Inflammatory macrophage (primary cell): Measurements from ENCODE around the gene ERAS.
"Not testable (repeated sequence)": the region's sequence is repeated elsewhere in the genome, so short reads cannot be mapped to it uniquely, and the experiment has no call there.

ENCODE experiments used
- DNase-seq, 2 donors: peaks; one replicate each; pipeline ENCODE4 v3.0.0-alpha.2; 2020 to 2022

ERAS gene

DNA sequence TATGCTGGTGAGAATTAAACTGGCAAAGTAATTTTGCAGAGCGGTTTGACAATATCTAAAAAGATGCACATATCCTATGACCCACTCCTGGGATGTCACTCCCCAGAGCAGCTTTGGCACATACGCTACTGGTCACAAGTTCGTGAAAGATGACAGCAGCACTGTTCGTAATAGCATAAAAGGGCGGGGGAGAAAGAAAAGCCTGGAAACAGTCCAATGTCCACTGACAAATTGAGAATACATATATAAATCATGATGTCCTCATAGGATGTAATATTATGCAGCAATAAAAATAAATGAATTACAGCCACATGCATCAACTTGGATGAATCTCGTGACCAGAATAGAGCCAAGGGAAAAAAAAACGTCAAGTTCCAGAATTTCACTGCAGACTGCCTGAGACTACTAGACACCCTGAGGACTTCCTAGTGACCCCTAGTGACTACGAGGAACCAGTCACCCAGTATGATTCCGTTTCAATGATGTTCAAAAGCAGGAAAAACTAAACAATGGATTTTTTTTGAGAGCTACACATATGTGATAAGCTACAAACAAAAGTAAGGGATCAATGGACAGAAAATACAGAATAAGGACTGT lies 7.3 kb downstream of the ERAS start:
- peak; percentile 17 to 36 for DNase-seq

DNA sequence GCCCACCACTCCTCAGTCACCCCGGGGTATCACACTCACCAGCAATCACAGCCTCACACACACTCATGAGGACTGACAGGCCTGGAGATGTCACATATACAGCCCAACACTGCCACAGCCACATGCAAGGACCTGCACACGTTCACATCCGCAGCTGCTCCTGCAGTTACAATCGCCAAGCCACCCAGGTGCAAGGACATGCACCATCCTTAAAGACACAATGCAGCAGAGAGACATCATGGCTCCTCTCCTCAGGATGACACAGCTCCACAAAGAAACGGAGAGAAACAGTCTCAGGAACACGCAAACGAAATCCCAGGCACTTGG lies 8.0 kb downstream of the ERAS start:
- no peak for DNase-seq

- no peak for DNase-seq
These were observed 9.4 kb downstream of the ERAS start, which contains the start of gene PCSK1N for GRCh38 chrX:48835524-48836329. PCSK1N (minus strand) TSS chrX:48835610; CDS start chrX:48835532, 78 bp downstream.

- no peak for DNase-seq
These were observed 13.4 kb downstream of the ERAS start for GRCh38 chrX:48839686-48840085.

- no peak for DNase-seq
These were observed 22.5 kb downstream of the ERAS start for GRCh38 chrX:48848847-48849246.

DNA sequence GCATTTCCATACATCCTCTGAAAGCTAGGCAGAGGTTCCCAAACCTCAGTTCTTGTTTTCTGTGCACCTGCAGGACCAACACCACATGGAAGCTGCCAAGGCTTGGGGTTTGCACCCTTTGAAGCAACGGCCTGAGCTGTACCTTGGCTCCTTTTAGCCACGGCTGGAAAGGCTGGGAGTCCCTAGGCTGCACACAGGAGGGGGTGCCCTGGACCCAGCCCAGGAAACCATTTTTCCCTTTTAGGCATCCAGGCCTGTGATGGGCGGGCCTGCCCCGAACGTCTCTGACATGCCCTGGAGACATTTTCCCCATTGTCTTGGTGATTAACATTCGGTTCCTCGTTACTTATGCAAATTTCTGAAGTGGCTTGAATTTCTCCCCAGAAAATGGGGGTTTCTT lies 26.5 kb downstream of the ERAS start:
- no peak for DNase-seq

DNA sequence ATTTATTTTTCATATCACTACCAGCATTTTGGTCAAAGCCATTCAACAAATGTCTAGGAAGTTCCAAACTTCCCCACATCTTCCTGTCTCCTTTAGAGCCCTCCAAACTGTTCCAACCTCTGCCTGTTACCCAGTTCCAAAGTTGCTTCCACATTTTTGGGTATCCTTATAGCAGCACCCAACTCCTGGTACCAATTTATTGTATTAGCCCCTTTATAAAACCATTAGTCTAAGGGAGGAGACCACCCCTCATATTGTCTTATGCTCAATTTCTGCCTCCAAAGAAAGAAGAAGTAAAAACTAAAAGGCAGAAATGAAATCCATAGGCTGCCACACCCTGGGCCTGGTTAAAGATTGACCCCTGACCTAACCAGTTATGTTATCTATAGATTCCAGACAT lies 27.2 kb downstream of the ERAS start:
- not testable (repeated sequence) for DNase-seq

- DNase-seq, result not testable (repeated sequence)
These were observed 27.9 kb downstream of the ERAS start for GRCh38 chrX:48854121-48854804.

DNA sequence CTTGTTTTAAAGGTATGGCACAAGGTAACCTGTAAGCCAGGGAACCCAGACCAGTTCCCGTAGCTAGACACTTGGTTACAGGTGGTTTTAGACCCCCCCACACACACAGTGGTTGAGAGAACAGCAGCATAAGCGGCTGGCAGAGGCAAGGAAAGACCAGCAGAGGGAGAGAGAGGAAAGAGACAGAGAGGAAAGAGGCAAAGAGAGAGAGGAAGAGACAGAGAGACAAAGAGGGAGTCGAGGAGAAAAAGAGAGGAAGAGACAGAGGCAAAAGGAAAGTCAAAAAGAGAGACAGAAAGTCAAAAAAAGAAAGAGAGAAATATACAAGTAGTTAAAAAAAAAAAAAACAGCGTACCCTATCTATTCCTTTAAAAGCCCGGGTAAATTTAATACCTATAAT lies 28.6 kb downstream of the ERAS start:
- DNase-seq, result no peak

DNA sequence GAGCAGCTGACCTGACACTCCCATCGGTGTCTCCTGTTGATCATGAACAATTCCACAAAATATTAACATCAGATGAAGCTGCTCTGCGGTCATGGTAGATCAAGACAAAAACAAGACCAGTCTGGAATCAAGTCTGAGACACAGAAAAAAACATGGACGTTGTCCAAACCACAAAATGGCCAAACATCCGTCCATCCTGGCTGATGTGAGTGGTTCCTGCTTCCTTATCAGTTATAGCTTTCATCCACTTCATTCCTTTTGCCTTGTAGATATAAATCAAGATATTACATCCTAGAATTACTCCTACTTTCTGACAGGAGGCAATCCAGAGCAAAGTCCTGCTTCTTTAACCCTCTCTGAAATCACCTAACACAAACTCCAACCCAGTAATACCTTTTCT lies 37.9 kb downstream of the ERAS start:
- no peak for DNase-seq

- DNase-seq, result not testable (repeated sequence)
These were observed 45.7 kb downstream of the ERAS start for GRCh38 chrX:48872017-48872416.

GRCh38 chrX:48876944-48877343 lies 50.6 kb downstream of the ERAS start:
- DNase-seq, result peak; percentile 63 to 65
